Mammary epithelial cell (primary cell): Measurements from ENCODE around the gene KLF3.

ENCODE experiments used
- CTCF ChIP-seq, 2 donors: IDR thresholded peaks in 1 of 2; conservative IDR thresholded peaks in 1 of 2; 2 replicates each; pipeline ENCODE4 v1.5.1; 2011 to 2012; ENCODE audit warnings: inconsistent platforms in 2 of 2, low read length in 2 of 2, mild to moderate bottlenecking in 2 of 2, control low read depth in 1 of 2, low read depth in 1 of 2; ENCODE audit not compliant: insufficient read depth in 1 of 2; ENCODE audit errors: extremely low read depth in 1 of 2
- EZH2 ChIP-seq: IDR thresholded peaks from 2 replicates; pipeline ENCODE4 v1.6.1; 2012; ENCODE audit warnings: low read length, inconsistent platforms, borderline replicate concordance

GRCh38 chr4:38662522-38663089, 1.4 kb upstream of the KLF3 start:
- TF ChIP-seq CTCF (conservative IDR thresholded peaks at IDR 0.05 in 1 of 2, IDR thresholded peaks at IDR 0.05 in 1 of 2; ENCODE audit: extremely low read depth in 1 of 2, insufficient read depth in 1 of 2, low read depth in 1 of 2, low read length in 2 of 2) (no peak), EZH2 (no peak)
